H1 (cell line): ENCODE results near the gene ISG20L2. TPM values are rescaled to one million over a fixed set of nuclear protein-coding genes. Genes with fewer than 3 reads are reported as not detected.

Source experiments
- BRCA1 ChIP-seq: IDR thresholded peaks from 2 replicates; pipeline ENCODE4 v1.6.1; 2012; ENCODE audit warnings: low read depth, low read length, improper control_type of control experiment
- CTBP2 ChIP-seq: IDR thresholded peaks from 2 replicates; pipeline ENCODE4 v1.7.0; 2011; ENCODE audit warnings: borderline replicate concordance, mild to moderate bottlenecking, moderate library complexity, mixed read lengths, low read length; ENCODE audit not compliant: insufficient read depth, insufficient read length
- EP300 ChIP-seq, 2 experiments: IDR thresholded peaks; 1 replicate in 1 of 2; 2 replicates in 1 of 2; pipeline ENCODE4 v1.6.1; 2011 to 2012; ENCODE audit warnings: low read depth in 2 of 2, low read length in 2 of 2, mild to moderate bottlenecking in 2 of 2, borderline replicate concordance in 1 of 2, inconsistent platforms in 1 of 2, moderate library complexity in 1 of 2
- JUND ChIP-seq: IDR thresholded peaks from 2 replicates; pipeline ENCODE4 v1.6.1; 2011; ENCODE audit warnings: mild to moderate bottlenecking, improper control_type of control experiment, low read length
- SP1 ChIP-seq: IDR thresholded peaks from 2 replicates; pipeline ENCODE4 v1.6.1; 2011; ENCODE audit warnings: low read depth, low read length
- TBP ChIP-seq: IDR thresholded peaks from 2 replicates; pipeline ENCODE4 v1.6.1; 2011; ENCODE audit warnings: low read depth, low read length, improper control_type of control experiment
- polyA plus RNA-seq, 7 experiments: library from polyadenylated mRNA; depleted of rRNA in 3 of 7; stranded (reverse) in 5 of 7; unstranded in 2 of 7; fragments of >200 nt in 5 of 7; fragments of 200-250 nt in 2 of 7; gene quantifications; 1 replicate in 5 of 7; 2 replicates in 1 of 7; 4 replicates in 1 of 7; pipeline versions ENCODE4 v1.2.1 to v1.2.3, GENCODE V29; 2011 to 2013; ENCODE audit warnings: missing spikeins in 2 of 7, mixed read lengths in 2 of 7
- total RNA-seq: library from RNA; stranded (reverse); fragmentation: NEBNext Ultra II Directional; extraction: Animal tissue kit (Norgen Biotek cat#: 25700); gene quantifications from 2 replicates; pipeline ENCODE4 v1.2.1, GENCODE V29; 2021
- TF ChIP-seq, protein P1 (sequence below): IDR thresholded peaks from 2 replicates; pipeline ENCODE4 v1.6.1; 2011; ENCODE audit warnings: low read depth, mild to moderate bottlenecking, low read length; ENCODE audit not compliant: insufficient read depth

Gene ISG20L2
- total and polyA plus RNA-seq, 2 of the 8 experiments (the other 6 are each of a cell fraction or from before 2014, with no cell fraction given) = 47.5 to 53.0 TPM

DNA sequence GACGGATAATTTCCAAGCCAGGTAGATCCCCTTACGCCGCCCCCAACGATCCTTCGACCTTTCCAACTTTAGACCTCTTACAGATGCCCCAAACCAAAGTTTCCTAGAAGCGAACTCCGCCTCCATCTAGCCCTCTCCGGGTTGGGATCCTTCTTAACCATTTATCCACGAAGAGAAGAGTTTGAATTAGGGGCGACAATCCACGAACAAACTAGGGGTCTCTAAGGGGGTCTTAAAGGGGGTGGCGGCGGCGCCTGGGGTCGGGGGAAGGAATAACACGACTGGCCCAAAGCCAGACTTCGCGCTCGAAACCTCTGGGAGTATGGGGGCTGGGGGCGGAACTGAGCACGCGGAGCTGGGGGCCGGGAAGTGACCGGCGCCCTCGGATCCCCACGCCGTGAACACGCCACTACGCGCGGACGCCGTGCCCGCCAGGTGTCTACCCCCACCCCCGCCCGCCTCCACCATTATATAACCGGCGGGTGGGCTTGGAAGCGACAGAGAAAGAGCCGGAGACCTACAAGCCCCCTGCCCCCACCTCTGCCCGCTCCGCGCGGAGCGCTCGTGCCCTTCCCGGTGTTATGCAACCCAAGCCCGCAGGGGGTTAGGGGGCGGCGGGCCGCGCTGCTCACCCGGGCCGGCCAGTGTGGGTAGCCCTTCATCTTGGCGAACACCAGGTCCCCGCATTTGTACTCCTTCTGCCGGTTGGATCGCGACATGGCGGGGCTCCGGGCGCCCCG is 22.3 kb upstream of the ISG20L2 start (continued):
- TF ChIP-seq EP300 (IDR thresholded peaks at IDR 0.05; ENCODE audit: borderline replicate concordance in 1 of 2, low read depth in 2 of 2, low read length in 2 of 2) (no peak), CTBP2 (peak; percentile 32), BRCA1 (no peak), SP1 (0 out of 2 replicates have a peak, but pooled peaks have one; percentile 7), TBP (no peak), JUND (no peak)
- TF ChIP-seq, protein P1, sequence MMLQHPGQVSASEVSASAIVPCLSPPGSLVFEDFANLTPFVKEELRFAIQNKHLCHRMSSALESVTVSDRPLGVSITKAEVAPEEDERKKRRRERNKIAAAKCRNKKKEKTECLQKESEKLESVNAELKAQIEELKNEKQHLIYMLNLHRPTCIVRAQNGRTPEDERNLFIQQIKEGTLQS = no peak
